Inflammatory macrophage (primary cell): ENCODE data around the gene PRRC2B.
A peak's percentile ranks its signal among the peaks of the same experiment; 100 is the strongest.

Source experiments
- DNase-seq, 2 donors: peaks; one replicate each; pipeline ENCODE4 v3.0.0-alpha.2; 2020 to 2022

Gene PRRC2B

GRCh38 chr9:131490514-131490913 is 96.6 kb downstream of the PRRC2B start:
- no peak for DNase-seq

- DNase-seq, result no peak
Measured at GRCh38 chr9:131491001-131491710, 97.3 kb downstream of the PRRC2B start.

- no peak for DNase-seq
Measured at GRCh38 chr9:131492070-131492469, 98.2 kb downstream of the PRRC2B start.

GRCh38 chr9:131494296-131494870 is 100.5 kb downstream of the PRRC2B start:
- no peak for DNase-seq

- no peak for DNase-seq
Measured at GRCh38 chr9:131495785-131496184, 101.9 kb downstream of the PRRC2B start.

- DNase-seq, result no peak
Measured at GRCh38 chr9:131496844-131497405, 103.0 kb downstream of the PRRC2B start.

GRCh38 chr9:131499254-131499767 is 105.4 kb downstream of the PRRC2B start:
- no peak for DNase-seq

- no peak for DNase-seq
Measured at GRCh38 chr9:131500377-131500776, 106.5 kb downstream of the PRRC2B start.

- no peak for DNase-seq
Measured at GRCh38 chr9:131500939-131501541, 107.2 kb downstream of the PRRC2B start.

GRCh38 chr9:131502781-131503625 is 109.1 kb downstream of the PRRC2B start, which contains the start of gene POMT1:
POMT1 (plus strand) TSS chr9:131502918; CDS start chr9:131504219, 1,301 bp downstream.
- DNase-seq, result peak; percentile 74 to 84

- peak in 1 of 2 donors; percentile 15 for DNase-seq
Measured at GRCh38 chr9:131503626-131504465, 110.0 kb downstream of the PRRC2B start.

- no peak for DNase-seq
Measured at GRCh38 chr9:131505012-131505411, 111.1 kb downstream of the PRRC2B start.

GRCh38 chr9:131511416-131511815 is 117.5 kb downstream of the PRRC2B start:
- no peak for DNase-seq

- DNase-seq, result no peak
Measured at GRCh38 chr9:131511880-131512279, 118.0 kb downstream of the PRRC2B start.

GRCh38 chr9:131513177-131513576 is 119.3 kb downstream of the PRRC2B start:
- DNase-seq, result no peak

- DNase-seq, result peak; percentile 39 to 43
Measured at GRCh38 chr9:131515559-131516031, 121.7 kb downstream of the PRRC2B start.

- peak; percentile 44 to 67 for DNase-seq
Measured at GRCh38 chr9:131516100-131516499, 122.2 kb downstream of the PRRC2B start.

- no peak for DNase-seq
Measured at GRCh38 chr9:131516930-131517329, 123.0 kb downstream of the PRRC2B start.

- no peak for DNase-seq
Measured at GRCh38 chr9:131517761-131518190, 123.9 kb downstream of the PRRC2B start.

- no peak for DNase-seq
Measured at GRCh38 chr9:131518553-131518952, 124.7 kb downstream of the PRRC2B start.

GRCh38 chr9:131520503-131520902 is 126.6 kb downstream of the PRRC2B start:
- no peak for DNase-seq
